Measurements from ENCODE around the gene DFFA. TPM values are rescaled to one million over a fixed set of nuclear protein-coding genes. Genes with fewer than 3 reads are reported as not detected.

The DFFA gene
- polyA plus RNA-seq, 3 donors = 11.0 to 17.8 (median 17.3) TPM

DNA sequence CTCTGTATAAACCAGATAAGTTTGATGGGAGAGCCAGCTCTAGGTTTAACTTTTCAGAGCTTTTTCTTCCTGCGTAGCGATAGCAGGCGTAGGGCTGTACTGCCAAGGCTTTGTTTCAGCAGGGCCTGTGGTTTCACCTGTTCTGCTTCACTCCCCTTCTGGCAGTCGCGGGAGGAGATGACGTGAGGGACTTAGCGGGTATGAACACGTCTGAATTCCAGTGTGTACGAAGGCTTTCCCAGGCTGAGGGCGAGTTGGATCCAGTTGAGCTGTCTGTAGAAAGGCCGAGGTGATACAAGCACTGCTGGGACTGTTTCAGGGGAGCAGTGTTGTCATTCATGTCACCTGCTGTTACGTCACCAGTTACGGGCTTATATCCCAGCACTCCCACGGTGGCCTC is 23.6 kb upstream of the DFFA start:
- Histone ChIP-seq H2AFZ (ENCODE audit: insufficient read depth, low read depth, low read length, poor library complexity, severe bottlenecking) (no peak overlapping the region), H3K27ac (ENCODE audit: low read depth in 1 of 2, low read length in 2 of 2) (no peak overlapping the region), H3K4me2 (replicated peaks; ENCODE audit: extremely low read depth, low read length, poor library complexity, severe bottlenecking) (no peak overlapping the region), H3K9me3 (replicated peaks in 1 of 2; ENCODE audit: control insufficient read depth in 1 of 2, insufficient read depth in 1 of 2, low read length in 2 of 2) (no peaks in the 10 kb centered on the region), H3K4me3 (replicated peaks in 1 of 3; ENCODE audit: low read depth in 2 of 3, low read length in 3 of 3) (no peak overlapping the region), H3K79me2 (ENCODE audit: insufficient read depth, low read length) (peaks cover 78% of the 10 kb centered on the region), H4K20me1 (ENCODE audit: insufficient read depth, low read length) (peaks cover 48% of the 10 kb centered on the region), H3K36me3 (replicated peaks in 1 of 2; ENCODE audit: control insufficient read depth in 1 of 2, insufficient read depth in 2 of 2, low read length in 2 of 2) (peaks cover 7 to 33% of the 10 kb centered on the region in 2 donors), H3K27me3 (ENCODE audit: control insufficient read depth in 2 of 2, insufficient read depth in 2 of 2, low read length in 2 of 2) (no peaks in the 10 kb centered on the region), H3K4me1 (ENCODE audit: control insufficient read depth in 1 of 2, insufficient read depth in 2 of 2, low read length in 2 of 2) (peaks cover 9 to 15% of the 10 kb centered on the region in 2 donors), H3K9ac (ENCODE audit: insufficient read depth, low read length, poor library complexity, severe bottlenecking) (no peak overlapping the region)
- no peak for DNase-seq
- no peak overlapping the region for H3K27ac Mint-ChIP-seq
- TF ChIP-seq CTCF (IDR thresholded peaks at IDR 0.05) = no peak
- H3K27me3 Mint-ChIP-seq (ENCODE audit: low read depth in 3 of 3) = peaks cover 0 to 2% (median 0%) of the 10 kb centered on the region in 3 donors
- WGBS (ENCODE audit: insufficient coverage) = 84% methylated on average over 8 of the region's 14 CpGs
- no peak overlapping the region for H3K4me3 Mint-ChIP-seq
- H3K9me3 Mint-ChIP-seq = peaks cover 0 to 2% (median 0%) of the 10 kb centered on the region in 7 donors
- peaks cover 23 to 28% of the 10 kb centered on the region in 2 donors for H3K36me3 Mint-ChIP-seq
- intact Hi-C loops (cut with micrococcal nuclease) = loop anchor here in 1 of 2 donors (5.0 kb wide), 1 partner anchor 119 kb away; no protein-coding TSS in a partner anchor
- peaks cover 18% of the 10 kb centered on the region for H3K4me1 Mint-ChIP-seq

- H3K79me2 ChIP-seq (ENCODE audit: insufficient read depth, low read length) = peaks cover 77% of the 10 kb centered on the region
- Mint-ChIP-seq H3K36me3 (peaks cover 24 to 33% of the 10 kb centered on the region in 2 donors), H3K27ac (peak overlapping the region in 6 of 7 donors; percentile 14 to 90 (median 66)), H3K4me3 (peak overlapping the region; percentile 76 to 89), H3K4me1 (peaks cover 16% of the 10 kb centered on the region), H3K27me3 (ENCODE audit: low read depth in 3 of 3) (peaks cover 0 to 2% (median 0%) of the 10 kb centered on the region in 3 donors), H3K9me3 (peaks cover 0 to 2% (median 0%) of the 10 kb centered on the region in 7 donors)
- WGBS (ENCODE audit: insufficient coverage) = 81% methylated on average over 9 of the region's 10 CpGs
- intact Hi-C loops (cut with micrococcal nuclease) = loop anchor here in 1 of 2 donors (5.0 kb wide), 1 partner anchor 118 kb away; no protein-coding TSS in a partner anchor
- DNase-seq = no peak
- H3K36me3 ChIP-seq (replicated peaks in 1 of 2; ENCODE audit: control insufficient read depth in 1 of 2, insufficient read depth in 2 of 2, low read length in 2 of 2) = peaks cover 7 to 34% of the 10 kb centered on the region in 2 donors
- peak overlapping the region in 1 of 3 experiments; percentile 71 for H3K4me3 ChIP-seq (replicated peaks in 1 of 3; ENCODE audit: low read depth in 2 of 3, low read length in 3 of 3)
- no peaks in the 10 kb centered on the region for H3K9me3 ChIP-seq (replicated peaks in 1 of 2; ENCODE audit: control insufficient read depth in 1 of 2, insufficient read depth in 1 of 2, low read length in 2 of 2)
- H3K27me3 ChIP-seq (ENCODE audit: control insufficient read depth in 2 of 2, insufficient read depth in 2 of 2, low read length in 2 of 2) = no peaks in the 10 kb centered on the region
- H3K27ac ChIP-seq (ENCODE audit: low read depth in 1 of 2, low read length in 2 of 2) = peak overlapping the region in 1 of 2 donors; percentile 72
- peak overlapping the region; percentile 64 for H2AFZ ChIP-seq (ENCODE audit: insufficient read depth, low read depth, low read length, poor library complexity, severe bottlenecking)
- peak overlapping the region; percentile 75 for H3K4me2 ChIP-seq (replicated peaks; ENCODE audit: extremely low read depth, low read length, poor library complexity, severe bottlenecking)
- TF ChIP-seq CTCF (IDR thresholded peaks at IDR 0.05) = no peak
- peak overlapping the region; percentile 37 for H3K9ac ChIP-seq (ENCODE audit: insufficient read depth, low read length, poor library complexity, severe bottlenecking)
- H3K4me1 ChIP-seq (ENCODE audit: control insufficient read depth in 1 of 2, insufficient read depth in 2 of 2, low read length in 2 of 2) = peaks cover 9 to 15% of the 10 kb centered on the region in 2 donors
- peaks cover 47% of the 10 kb centered on the region for H4K20me1 ChIP-seq (ENCODE audit: insufficient read depth, low read length)
Observed at GRCh38 chr1:10495475-10495817, 23.1 kb upstream of the DFFA start.

Data from CD14-positive monocyte (primary cell).